ENCODE data around the gene CAMSAP2.
"Not testable (repeated sequence)": the region's sequence is repeated elsewhere in the genome, so short reads cannot be mapped to it uniquely, and the experiment has no call there.

Gene CAMSAP2

DNA sequence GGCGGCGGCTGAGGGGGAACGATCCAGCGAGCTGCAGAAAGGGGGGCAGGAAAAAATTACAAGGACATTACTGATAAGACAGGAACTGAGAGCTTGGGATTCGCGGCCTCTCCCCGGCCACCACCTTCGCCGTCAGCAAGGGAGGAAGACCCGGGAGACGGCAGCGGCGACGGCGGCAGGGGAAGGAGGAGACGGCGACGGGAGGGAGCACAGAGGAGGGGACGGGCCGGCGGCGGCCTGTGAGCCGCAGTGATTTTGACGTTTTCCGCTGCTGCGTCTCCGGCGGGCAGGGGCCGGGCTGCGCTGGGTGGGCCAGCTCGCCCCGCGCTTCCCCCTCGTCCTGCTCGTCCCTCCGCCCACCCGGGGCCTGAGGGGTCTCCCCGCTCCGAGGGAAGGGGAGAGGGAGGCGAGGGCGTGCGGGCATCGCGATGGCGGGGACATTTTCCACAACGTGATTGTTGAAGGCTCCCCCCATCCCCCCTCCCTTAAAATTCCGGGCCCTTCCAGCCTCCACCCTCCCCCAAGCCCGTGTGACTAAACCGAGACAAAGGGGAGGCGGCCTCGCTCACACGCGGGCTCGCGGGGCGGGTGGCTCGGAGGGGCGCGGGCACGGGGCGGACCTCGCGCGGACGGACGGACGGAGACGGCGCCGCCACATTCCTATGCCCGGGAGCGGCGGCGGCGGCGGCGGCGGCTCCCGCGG lies 407 bp downstream of the CAMSAP2 start:
- no peak for DNase-seq (ENCODE audit: low spot score)

GRCh38 chr1:200739702-200740570 lies 1.2 kb downstream of the CAMSAP2 start:
- no peak for DNase-seq (ENCODE audit: low spot score)

GRCh38 chr1:200740571-200741208 lies 2.0 kb downstream of the CAMSAP2 start:
- no peak for DNase-seq (ENCODE audit: low spot score)

- DNase-seq (ENCODE audit: low spot score), result no peak
Measured at GRCh38 chr1:200741551-200742207, 3.0 kb downstream of the CAMSAP2 start.

DNA sequence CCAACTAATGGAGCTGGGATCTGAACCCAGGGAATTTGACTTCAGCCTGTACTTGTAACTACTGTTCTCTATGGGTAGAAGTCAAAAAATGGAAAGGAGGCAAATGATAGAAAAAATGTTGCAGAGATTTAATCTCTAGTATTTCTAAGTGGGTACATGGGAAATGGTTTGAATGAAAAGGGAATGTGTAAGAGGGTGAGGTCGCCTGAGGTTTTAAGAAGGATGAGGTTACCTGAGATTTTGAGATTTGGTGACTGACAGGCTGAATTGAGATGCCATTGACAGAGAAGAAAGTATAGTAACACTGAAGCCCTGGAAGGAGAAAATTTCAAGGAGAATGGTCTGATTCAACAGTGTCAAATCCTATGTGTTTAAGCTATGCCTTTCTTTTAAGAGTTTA lies 5.5 kb downstream of the CAMSAP2 start:
- DNase-seq (ENCODE audit: low spot score), result no peak

DNA sequence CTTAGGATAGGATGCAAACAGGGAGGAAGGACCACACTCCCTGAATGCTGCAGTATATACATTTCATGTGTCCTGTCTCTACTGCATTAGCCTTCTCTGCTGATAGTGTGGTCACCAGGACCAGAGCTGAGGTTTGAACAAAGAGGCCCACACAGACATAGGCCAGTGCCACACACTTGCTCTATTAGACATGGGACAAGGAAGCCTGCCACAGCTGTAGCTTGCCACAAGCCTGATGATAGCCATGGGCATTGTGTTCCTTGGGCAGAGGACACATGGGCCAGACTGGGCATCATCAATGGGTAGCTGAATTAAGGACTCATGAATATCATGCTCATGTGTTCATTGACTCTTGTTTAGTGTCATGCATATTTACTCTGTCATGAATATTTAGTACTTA lies 10.4 kb downstream of the CAMSAP2 start:
- no peak for DNase-seq (ENCODE audit: low spot score)

GRCh38 chr1:200750749-200751148 lies 12.1 kb downstream of the CAMSAP2 start:
- not testable (repeated sequence) for DNase-seq (ENCODE audit: low spot score)

- DNase-seq (ENCODE audit: low spot score), result no peak
Measured at GRCh38 chr1:200751717-200752116, 13.0 kb downstream of the CAMSAP2 start.

DNA sequence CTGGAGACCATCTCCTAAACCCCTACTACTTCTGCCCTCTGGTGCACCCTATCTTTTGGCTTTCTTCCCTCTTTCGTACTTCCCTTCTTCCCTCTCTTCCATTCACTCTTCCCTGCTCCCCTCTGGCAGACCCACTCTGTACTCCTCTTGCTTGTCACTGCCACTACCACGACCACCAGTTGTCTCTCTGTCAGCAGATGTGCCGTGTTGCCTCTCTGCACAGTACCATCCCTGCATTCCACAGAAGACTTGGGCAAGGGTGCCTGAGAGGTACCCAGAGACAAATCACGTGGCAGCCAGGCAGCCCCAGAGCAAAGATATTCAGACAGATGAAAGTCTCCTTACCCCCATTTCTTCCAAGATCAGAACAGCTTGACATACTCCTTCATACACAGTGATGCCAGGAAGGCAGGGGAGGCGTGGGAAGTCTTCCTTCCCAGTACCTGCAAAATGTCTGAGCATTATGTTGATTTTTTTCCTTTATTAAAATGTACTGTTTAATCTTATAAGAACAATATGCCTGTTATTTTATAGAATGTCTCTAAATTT lies 15.0 kb downstream of the CAMSAP2 start:
- DNase-seq (ENCODE audit: low spot score), result no peak

DNA sequence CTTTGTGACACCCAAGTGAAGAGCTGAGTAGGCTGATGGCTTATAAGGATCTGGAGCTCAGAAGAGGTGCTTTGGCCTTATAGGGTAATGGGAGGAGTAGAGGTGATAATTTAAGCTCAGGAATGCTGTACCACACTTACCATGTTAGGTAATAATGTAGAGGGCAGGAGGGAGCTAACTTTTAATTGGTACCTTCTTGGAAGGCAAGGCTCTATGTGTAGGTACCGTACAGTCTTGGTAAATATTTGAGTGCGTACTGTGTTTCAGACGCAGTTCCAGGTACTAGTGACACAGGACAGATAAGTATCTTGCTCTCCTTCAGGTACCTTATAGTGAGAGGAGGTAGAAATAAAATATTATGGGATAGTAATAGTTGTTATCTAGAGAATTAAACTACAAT lies 16.8 kb downstream of the CAMSAP2 start:
- DNase-seq (ENCODE audit: low spot score), result no peak

DNA sequence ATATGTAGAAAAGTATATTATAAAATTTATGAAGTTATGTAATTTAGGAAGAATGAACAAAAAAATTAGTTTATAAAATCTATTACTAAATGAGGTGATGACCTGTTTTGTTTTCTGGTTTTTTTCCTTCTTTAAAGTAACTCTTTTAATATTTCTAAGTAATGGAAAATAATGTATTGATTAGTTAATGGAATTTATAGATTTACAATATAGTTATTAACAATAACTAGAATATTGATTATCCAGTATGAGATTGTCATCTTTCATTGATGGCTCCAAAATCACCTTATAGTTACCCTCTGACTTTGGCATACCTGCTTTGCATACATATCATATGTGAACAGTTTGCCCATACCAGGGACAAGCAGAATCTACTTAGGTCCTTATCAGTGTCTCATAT lies 23.4 kb downstream of the CAMSAP2 start:
- no peak for DNase-seq (ENCODE audit: low spot score)

GRCh38 chr1:200767321-200767720 lies 28.6 kb downstream of the CAMSAP2 start:
- DNase-seq (ENCODE audit: low spot score), result no peak

- DNase-seq (ENCODE audit: low spot score), result no peak
Measured at GRCh38 chr1:200771625-200772555, 33.2 kb downstream of the CAMSAP2 start.

DNA sequence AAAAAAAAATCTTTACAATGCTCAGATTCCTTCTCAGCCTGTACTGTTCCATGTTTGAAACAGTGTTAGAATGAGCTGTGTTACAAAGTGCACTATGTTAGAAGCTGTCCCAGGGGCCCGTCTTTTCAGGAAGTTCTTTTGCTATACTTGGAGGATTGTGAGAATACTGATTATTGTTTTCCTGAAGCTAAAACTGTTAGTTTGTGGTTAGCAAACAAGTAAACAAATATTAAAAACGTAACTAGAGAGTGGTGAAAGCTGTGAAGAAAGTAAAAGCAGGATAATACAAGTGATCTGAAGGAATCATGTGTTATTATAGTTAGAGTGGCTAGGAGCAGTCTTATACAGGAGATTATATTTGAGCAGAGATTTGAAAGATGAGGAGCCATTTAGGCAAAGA lies 35.6 kb downstream of the CAMSAP2 start:
- DNase-seq (ENCODE audit: low spot score), result no peak

- no peak for DNase-seq (ENCODE audit: low spot score)
Measured at GRCh38 chr1:200774735-200775444, 36.2 kb downstream of the CAMSAP2 start.

DNA sequence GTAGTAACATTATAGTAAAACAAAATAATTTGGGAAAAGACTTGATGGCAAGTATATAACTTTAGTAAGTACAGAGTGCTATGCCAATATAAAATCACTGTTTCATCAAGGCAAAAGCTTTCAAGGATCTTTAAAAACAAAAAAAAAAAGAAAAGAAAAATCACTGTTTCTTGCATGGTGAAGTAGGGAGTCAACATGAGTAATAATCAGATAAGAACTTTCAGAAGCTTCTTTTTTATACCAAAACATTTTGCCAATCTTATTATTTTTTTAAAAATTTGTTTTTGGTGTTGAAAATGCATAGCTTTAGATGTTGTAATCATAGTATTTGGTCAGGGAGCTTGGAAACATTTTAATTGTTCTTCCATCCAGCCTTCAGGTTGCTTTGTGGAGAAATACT lies 37.2 kb downstream of the CAMSAP2 start:
- no peak for DNase-seq (ENCODE audit: low spot score)

DNA sequence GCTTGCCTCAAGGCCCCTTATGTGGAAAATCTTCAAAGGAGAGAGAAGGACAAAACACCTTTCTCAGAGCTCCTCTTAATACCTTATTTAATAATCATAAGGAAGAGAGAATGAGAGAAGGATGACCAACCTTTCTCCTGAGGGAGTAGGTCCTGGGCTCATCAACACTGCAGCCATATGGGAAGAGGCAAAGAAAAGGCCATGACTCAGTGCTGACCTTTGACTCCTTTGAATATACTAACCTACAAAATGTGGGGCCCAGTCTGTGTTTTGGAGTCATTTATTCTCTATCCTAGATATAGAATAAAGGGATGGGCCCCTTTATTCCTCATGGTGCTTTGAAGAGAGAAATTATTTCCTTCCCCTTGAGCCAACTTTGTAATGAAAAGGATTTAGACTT lies 38.3 kb downstream of the CAMSAP2 start:
- no peak for DNase-seq (ENCODE audit: low spot score)

DNA sequence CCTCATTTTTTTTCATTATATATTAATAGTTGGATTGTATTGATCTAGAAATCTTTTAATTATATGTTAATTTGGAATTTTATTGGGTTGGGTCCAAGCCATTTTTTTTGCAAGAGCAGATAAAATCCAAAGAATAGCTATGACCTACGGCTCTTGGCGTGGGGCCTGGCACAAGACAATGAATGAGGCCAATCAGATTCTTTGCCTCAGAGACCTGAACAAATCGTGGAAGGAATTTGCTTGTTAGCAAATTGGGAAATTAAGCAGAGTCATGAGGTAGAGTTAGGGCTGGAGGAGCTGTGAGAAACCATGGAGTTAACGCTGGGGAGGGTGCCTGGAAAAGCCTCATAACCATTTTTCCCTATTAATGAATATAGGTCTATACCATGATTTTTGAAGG lies 40.1 kb downstream of the CAMSAP2 start:
- no peak for DNase-seq (ENCODE audit: low spot score)

- no peak for DNase-seq (ENCODE audit: low spot score)
Measured at GRCh38 chr1:200779326-200779725, 40.6 kb downstream of the CAMSAP2 start.

Measured in hematopoietic multipotent progenitor cell treated with erythropoietin and hydrocortisone succinate and interleukin-3 and kit ligand, for 15 days (in vitro differentiated cells).